Testis (tissue), 3 donors: ENCODE results near the gene HMCN2. TPM values are rescaled to one million over a fixed set of nuclear protein-coding genes. Genes with fewer than 3 reads are reported as not detected.

Experiments used
- DNase-seq: peaks from one replicate; pipeline ENCODE4 v3.0.0-alpha.2; 2019
- H3K27ac ChIP-seq, 2 donors: fragments of 200-600 bp; sonication (generic); one replicate each; pipeline ENCODE4 v1.5.1; 2019
- H3K27me3 ChIP-seq: fragments of 200-600 bp; sonication (generic); one replicate; pipeline ENCODE4 v1.5.1; 2019
- H3K36me3 ChIP-seq: fragments of 200-600 bp; sonication (generic); one replicate; pipeline ENCODE4 v1.5.1; 2017; ENCODE audit warnings: low read depth; ENCODE audit errors: missing control alignments
- H3K4me1 ChIP-seq: fragments of 200-600 bp; sonication (generic); one replicate; pipeline ENCODE4 v1.5.1; 2019
- H3K4me3 ChIP-seq, 2 donors: fragments of 200-600 bp; sonication (generic); one replicate each; pipeline ENCODE4 v1.5.1; 2017 to 2019
- H3K9me3 ChIP-seq: fragments of 200-600 bp; sonication (generic); one replicate; pipeline ENCODE4 v1.5.1; 2017
- POLR2A ChIP-seq: fragments of 450-650 bp; IDR thresholded peaks from one replicate; pipeline ENCODE4 v1.6.1; 2017; ENCODE audit warnings: antibody characterized with exemption, mild to moderate bottlenecking, moderate library complexity
- WGBS, 2 donors: methylation state at CpG; one replicate each; pipeline ENCODE4 v1.1.5; 2018; 5-methylcytosine and 5-hydroxymethylcytosine counted together
- intact Hi-C: fragments of 100-400 bp; cut with DNase I; formaldehyde crosslinking; loops from one replicate; pipeline ENCODE4 v1.15.1; 2023; ENCODE audit warnings: low total_unique reads
- polyA plus RNA-seq: library from polyadenylated mRNA; stranded (reverse); fragments of 350-450 nt; fragmentation: Illumina TruSeq; extraction: RNeasy Lipid Tissue Mini Kit (QIAGEN cat#74804); gene quantifications from one replicate; pipeline ENCODE4 v1.2.3, GENCODE V29; 2014; ENCODE audit warnings: low read depth, low replicate concordance; ENCODE audit not compliant: insufficient read depth
- total RNA-seq, 2 donors: library from RNA; depleted of rRNA; stranded (reverse); fragments of >200 nt; gene quantifications; one replicate each; pipeline ENCODE4 v1.2.3, GENCODE V29; 2016
- TF ChIP-seq, protein P1 (sequence below), 3 experiments: fragments of 450-650 bp in 2 of 3; fragments of 200-600 bp in 1 of 3; sonication (generic) in 1 of 3; IDR thresholded peaks; one replicate each; pipeline ENCODE4 v1.5.1; 2016 to 2019; ENCODE audit warnings: antibody characterized with exemption in 3 of 3, mild to moderate bottlenecking in 2 of 3, moderate library complexity in 1 of 3

HMCN2 gene
- total and polyA plus RNA-seq, 3 donors from 2014 or later: 10.2 to 17.7 (median 15.5) TPM

- H3K36me3 ChIP-seq: no peaks in the 10 kb centered on the region
These were observed 108.2 kb downstream of the HMCN2 start for GRCh38 chr9:130373679-130374325.

DNA sequence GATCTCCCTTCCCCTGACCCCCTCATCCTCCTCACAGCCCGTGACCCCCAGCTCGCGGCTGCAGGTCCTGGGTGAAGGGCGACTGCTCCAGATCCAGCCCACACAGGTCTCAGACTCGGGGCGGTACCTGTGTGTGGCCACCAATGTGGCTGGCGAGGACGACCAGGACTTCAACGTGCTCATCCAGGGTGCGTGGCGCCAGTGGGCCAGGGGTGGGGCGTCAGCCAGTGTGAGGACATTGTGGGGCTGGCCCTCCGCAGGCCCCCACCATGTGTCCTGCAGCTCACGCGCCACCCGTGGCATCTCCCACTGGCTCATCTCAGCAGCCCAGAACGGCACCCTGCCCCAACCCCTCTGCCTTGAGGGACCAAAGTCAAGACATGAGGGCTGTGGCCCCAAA is 112.1 kb downstream of the HMCN2 start:
- Histone ChIP-seq H3K27ac (no peak overlapping the region), H3K27me3 (no peaks in the 10 kb centered on the region), H3K4me3 (no peak overlapping the region), H3K4me1 (no peaks in the 10 kb centered on the region), H3K9me3 (no peaks in the 10 kb centered on the region), H3K36me3 (no peaks in the 10 kb centered on the region)
- 92 to 96% methylated on average over 7 to 17 of the region's 17 CpGs for WGBS, 2 donors
- intact Hi-C loops: no loop called here
- no peak for DNase-seq
- no peak for TF ChIP-seq POLR2A

More at GRCh38 chr9:130373679-130374325, 108.2 kb downstream of the HMCN2 start:
- Histone ChIP-seq H3K4me1 (no peaks in the 10 kb centered on the region), H3K27me3 (no peaks in the 10 kb centered on the region), H3K27ac (no peak overlapping the region), H3K4me3 (no peak overlapping the region), H3K9me3 (no peaks in the 10 kb centered on the region)
- TF ChIP-seq, protein P1, sequence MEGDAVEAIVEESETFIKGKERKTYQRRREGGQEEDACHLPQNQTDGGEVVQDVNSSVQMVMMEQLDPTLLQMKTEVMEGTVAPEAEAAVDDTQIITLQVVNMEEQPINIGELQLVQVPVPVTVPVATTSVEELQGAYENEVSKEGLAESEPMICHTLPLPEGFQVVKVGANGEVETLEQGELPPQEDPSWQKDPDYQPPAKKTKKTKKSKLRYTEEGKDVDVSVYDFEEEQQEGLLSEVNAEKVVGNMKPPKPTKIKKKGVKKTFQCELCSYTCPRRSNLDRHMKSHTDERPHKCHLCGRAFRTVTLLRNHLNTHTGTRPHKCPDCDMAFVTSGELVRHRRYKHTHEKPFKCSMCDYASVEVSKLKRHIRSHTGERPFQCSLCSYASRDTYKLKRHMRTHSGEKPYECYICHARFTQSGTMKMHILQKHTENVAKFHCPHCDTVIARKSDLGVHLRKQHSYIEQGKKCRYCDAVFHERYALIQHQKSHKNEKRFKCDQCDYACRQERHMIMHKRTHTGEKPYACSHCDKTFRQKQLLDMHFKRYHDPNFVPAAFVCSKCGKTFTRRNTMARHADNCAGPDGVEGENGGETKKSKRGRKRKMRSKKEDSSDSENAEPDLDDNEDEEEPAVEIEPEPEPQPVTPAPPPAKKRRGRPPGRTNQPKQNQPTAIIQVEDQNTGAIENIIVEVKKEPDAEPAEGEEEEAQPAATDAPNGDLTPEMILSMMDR (IDR thresholded peaks at IDR 0.05): no peak
- no peak for TF ChIP-seq POLR2A
- no peak for DNase-seq
- 95% methylated on average over 2 of the region's 2 CpGs for WGBS, 2 donors
- intact Hi-C loops: no loop called here

DNA sequence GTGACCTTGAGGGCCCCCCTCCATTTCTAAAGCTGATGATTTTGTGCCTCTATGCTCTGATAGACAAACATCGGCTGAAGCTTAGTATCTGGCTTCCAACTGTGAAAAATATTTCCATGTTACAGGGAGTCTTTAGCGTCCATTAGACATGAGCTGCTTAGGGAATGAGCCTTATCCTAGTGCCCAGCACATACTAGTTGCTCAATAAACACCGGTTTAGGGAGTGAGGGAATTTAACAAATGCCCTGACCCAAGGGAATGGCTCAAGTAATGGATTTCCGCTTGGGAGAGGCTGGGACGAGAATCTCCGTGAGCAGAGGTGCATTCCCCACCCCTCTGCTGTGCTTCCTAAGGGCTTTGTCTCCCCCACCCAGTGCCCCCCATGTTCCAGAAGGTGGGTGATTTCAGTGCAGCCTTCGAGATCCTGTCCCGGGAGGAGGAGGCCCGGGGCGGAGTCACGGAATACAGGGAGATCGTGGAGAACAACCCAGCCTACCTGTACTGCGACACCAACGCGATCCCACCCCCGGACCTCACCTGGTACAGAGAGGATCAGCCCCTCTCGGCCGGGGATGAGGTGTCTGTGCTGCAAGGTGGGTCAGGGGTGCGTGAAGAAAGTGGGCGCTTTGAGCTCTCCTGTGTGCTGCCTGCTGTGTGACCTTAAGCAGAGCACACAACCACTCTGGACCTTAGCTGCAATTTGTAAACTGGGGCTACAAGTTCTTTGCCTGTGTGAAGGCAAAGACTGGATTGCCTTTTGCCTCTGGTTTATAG is 113.5 kb downstream of the HMCN2 start:
- Histone ChIP-seq H3K27me3 (no peaks in the 10 kb centered on the region), H3K4me1 (no peaks in the 10 kb centered on the region), H3K9me3 (no peaks in the 10 kb centered on the region), H3K4me3 (no peak overlapping the region), H3K27ac (no peak overlapping the region), H3K36me3 (no peaks in the 10 kb centered on the region)
- DNase-seq: no peak
- intact Hi-C loops: no loop called here
- WGBS, 2 donors: 89 to 94% methylated on average over 15 to 20 of the region's 20 CpGs
- no peak for TF ChIP-seq POLR2A
- TF ChIP-seq, protein P1 (IDR thresholded peaks at IDR 0.05): no peak

GRCh38 chr9:130379649-130379970 is 114.0 kb downstream of the HMCN2 start:
- Histone ChIP-seq H3K4me3 (no peak overlapping the region), H3K9me3 (no peaks in the 10 kb centered on the region), H3K4me1 (no peaks in the 10 kb centered on the region), H3K27me3 (no peaks in the 10 kb centered on the region), H3K27ac (no peak overlapping the region), H3K36me3 (no peaks in the 10 kb centered on the region)
- 73 to 80% methylated on average over 5 of the region's 5 CpGs for WGBS, 2 donors
- intact Hi-C loops: no loop called here
- TF ChIP-seq, protein P1 (IDR thresholded peaks at IDR 0.05): no peak
- no peak for TF ChIP-seq POLR2A
- no peak for DNase-seq

GRCh38 chr9:130380920-130381469 is 115.4 kb downstream of the HMCN2 start:
- 79 to 89% methylated on average over 6 of the region's 6 CpGs for WGBS, 2 donors
- H3K4me1 ChIP-seq: no peaks in the 10 kb centered on the region
- H3K27me3 ChIP-seq: no peaks in the 10 kb centered on the region
- H3K9me3 ChIP-seq: no peaks in the 10 kb centered on the region
- H3K27ac ChIP-seq: no peak overlapping the region
- no peak for DNase-seq
- intact Hi-C loops: no loop called here
- TF ChIP-seq, protein P1 (IDR thresholded peaks at IDR 0.05): no peak
- no peak for TF ChIP-seq POLR2A
- no peak overlapping the region for H3K4me3 ChIP-seq
- no peaks in the 10 kb centered on the region for H3K36me3 ChIP-seq
